Thyroid gland (tissue), 4 donors: ENCODE results near the gene ZFAND3.

ENCODE experiments used
- CTCF ChIP-seq, 6 experiments: fragments of 200-600 bp in 3 of 6; fragments of 450-650 bp in 3 of 6; sonication (generic) in 3 of 6; IDR thresholded peaks; one replicate each; pipeline ENCODE4 v1.5.1; 2016 to 2019; ENCODE audit warnings: antibody characterized with exemption in 6 of 6, mild to moderate bottlenecking in 2 of 6, inconsistent platforms in 1 of 6, moderate library complexity in 1 of 6
- POLR2A ChIP-seq, 2 donors: fragments of 450-650 bp; IDR thresholded peaks; one replicate each; pipeline ENCODE4 v1.6.1; 2017; ENCODE audit warnings: antibody characterized with exemption in 2 of 2, mild to moderate bottlenecking in 2 of 2, moderate library complexity in 1 of 2

- TF ChIP-seq CTCF (IDR thresholded peaks at IDR 0.05): no peak
- no peak for TF ChIP-seq POLR2A (IDR thresholded peaks at IDR 0.05)
Observed at GRCh38 chr6:38022688-38023087, 203.2 kb downstream of the ZFAND3 start.
